ENCODE measurements around the gene FOXO3B. TPM values are rescaled to one million over a fixed set of nuclear protein-coding genes. Genes with fewer than 3 reads are reported as not detected.
"Not testable (repeated sequence)": the region's sequence is repeated elsewhere in the genome, so short reads cannot be mapped to it uniquely, and the experiment has no call there.

The FOXO3B gene
- total and polyA plus RNA-seq, 2 donors (not counting 1 experiment from before 2014, with no cell fraction given): 1.8 to 7.1 TPM

- ATAC-seq (ENCODE audit: low read depth); POLR2A ChIA-PET; H3K27ac ChIP-seq (ENCODE audit: low read length in 2 of 2); H3K4me1 ChIP-seq (ENCODE audit: control insufficient read depth in 2 of 2, insufficient read depth in 2 of 2, low read length in 2 of 2); H3K9me3 ChIP-seq (ENCODE audit: control extremely low read depth in 1 of 3, control insufficient read depth in 2 of 3, insufficient read depth in 1 of 3, low read length in 2 of 3); H3K27me3 Mint-ChIP-seq; H4K20me1 ChIP-seq (ENCODE audit: control insufficient read depth, insufficient read depth, low read length, poor library complexity, severe bottlenecking); H3K4me1 Mint-ChIP-seq; H3K9ac ChIP-seq (ENCODE audit: low read length); H3K36me3 ChIP-seq (replicated peaks in 1 of 2; ENCODE audit: control extremely low read depth in 1 of 2, control insufficient read depth in 1 of 2, extremely low read depth in 1 of 2, insufficient read depth in 2 of 2, low read length in 1 of 2); intact Hi-C loops (cut with micrococcal nuclease); H3K27ac Mint-ChIP-seq; CTCF ChIA-PET; H3K79me2 ChIP-seq (ENCODE audit: control insufficient read depth, insufficient read depth, low read length); H3K27me3 ChIP-seq (replicated peaks in 1 of 4; ENCODE audit: control extremely low read depth in 1 of 4, control insufficient read depth in 3 of 4, insufficient read depth in 4 of 4, low read length in 3 of 4); H3K4me2 ChIP-seq (replicated peaks; ENCODE audit: low read depth, low read length, poor library complexity, severe bottlenecking); H2AFZ ChIP-seq (ENCODE audit: insufficient read depth, low read depth, low read length, poor library complexity, severe bottlenecking); H3K9me3 Mint-ChIP-seq (ENCODE audit: insufficient read depth); DNase-seq; H3K4me3 ChIP-seq (ENCODE audit: control extremely low read depth in 1 of 5, extremely low read depth in 1 of 5, insufficient read depth in 1 of 5, low read depth in 2 of 5, low read length in 4 of 5); H3K4me3 Mint-ChIP-seq: not testable (repeated sequence)
- WGBS (ENCODE audit: insufficient coverage): 80% methylated on average over 1 of the region's 3 CpGs
Observed at GRCh38 chr17:18676928-18677327, 5.2 kb downstream of the FOXO3B start.

- H3K4me1 ChIP-seq (ENCODE audit: control insufficient read depth in 2 of 2, insufficient read depth in 2 of 2, low read length in 2 of 2); H4K20me1 ChIP-seq (ENCODE audit: control insufficient read depth, insufficient read depth, low read length, poor library complexity, severe bottlenecking); H3K9me3 Mint-ChIP-seq (ENCODE audit: insufficient read depth); H3K79me2 ChIP-seq (ENCODE audit: control insufficient read depth, insufficient read depth, low read length); H3K27me3 ChIP-seq (replicated peaks in 1 of 4; ENCODE audit: control extremely low read depth in 1 of 4, control insufficient read depth in 3 of 4, insufficient read depth in 4 of 4, low read length in 3 of 4); H3K27ac Mint-ChIP-seq; H3K36me3 ChIP-seq (replicated peaks in 1 of 2; ENCODE audit: control extremely low read depth in 1 of 2, control insufficient read depth in 1 of 2, extremely low read depth in 1 of 2, insufficient read depth in 2 of 2, low read length in 1 of 2); DNase-seq; POLR2A ChIA-PET; H2AFZ ChIP-seq (ENCODE audit: insufficient read depth, low read depth, low read length, poor library complexity, severe bottlenecking); intact Hi-C loops (cut with micrococcal nuclease); H3K27me3 Mint-ChIP-seq; H3K4me1 Mint-ChIP-seq; H3K4me3 ChIP-seq (ENCODE audit: control extremely low read depth in 1 of 5, extremely low read depth in 1 of 5, insufficient read depth in 1 of 5, low read depth in 2 of 5, low read length in 4 of 5); H3K4me2 ChIP-seq (replicated peaks; ENCODE audit: low read depth, low read length, poor library complexity, severe bottlenecking); H3K4me3 Mint-ChIP-seq; CTCF ChIA-PET; H3K9ac ChIP-seq (ENCODE audit: low read length); H3K27ac ChIP-seq (ENCODE audit: low read length in 2 of 2): not testable (repeated sequence)
- 96% methylated on average over 14 of the region's 102 CpGs for WGBS (ENCODE audit: insufficient coverage)
- peak; percentile 45 for ATAC-seq (ENCODE audit: low read depth)
- H3K9me3 ChIP-seq (ENCODE audit: control extremely low read depth in 1 of 3, control insufficient read depth in 2 of 3, insufficient read depth in 1 of 3, low read length in 2 of 3): peaks cover 0 to 22% (median 0%) of the 10 kb centered on the region in 3 donors
Observed at GRCh38 chr17:18672395-18673227, 9.5 kb downstream of the FOXO3B start.

GRCh38 chr17:18668625-18669024 is 13.5 kb downstream of the FOXO3B start:
- intact Hi-C loops (cut with micrococcal nuclease); H3K27ac Mint-ChIP-seq; POLR2A ChIA-PET; H3K79me2 ChIP-seq (ENCODE audit: control insufficient read depth, insufficient read depth, low read length); H3K9me3 Mint-ChIP-seq (ENCODE audit: insufficient read depth); H3K9ac ChIP-seq (ENCODE audit: low read length); H3K27me3 ChIP-seq (replicated peaks in 1 of 4; ENCODE audit: control extremely low read depth in 1 of 4, control insufficient read depth in 3 of 4, insufficient read depth in 4 of 4, low read length in 3 of 4); H3K4me3 ChIP-seq (ENCODE audit: control extremely low read depth in 1 of 5, extremely low read depth in 1 of 5, insufficient read depth in 1 of 5, low read depth in 2 of 5, low read length in 4 of 5); H3K4me3 Mint-ChIP-seq; H3K4me1 Mint-ChIP-seq; H3K36me3 ChIP-seq (replicated peaks in 1 of 2; ENCODE audit: control extremely low read depth in 1 of 2, control insufficient read depth in 1 of 2, extremely low read depth in 1 of 2, insufficient read depth in 2 of 2, low read length in 1 of 2); ATAC-seq (ENCODE audit: low read depth); H3K4me1 ChIP-seq (ENCODE audit: control insufficient read depth in 2 of 2, insufficient read depth in 2 of 2, low read length in 2 of 2); H3K27me3 Mint-ChIP-seq; DNase-seq; CTCF ChIA-PET; H3K4me2 ChIP-seq (replicated peaks; ENCODE audit: low read depth, low read length, poor library complexity, severe bottlenecking); H3K27ac ChIP-seq (ENCODE audit: low read length in 2 of 2); H2AFZ ChIP-seq (ENCODE audit: insufficient read depth, low read depth, low read length, poor library complexity, severe bottlenecking); H4K20me1 ChIP-seq (ENCODE audit: control insufficient read depth, insufficient read depth, low read length, poor library complexity, severe bottlenecking): not testable (repeated sequence)
- WGBS (ENCODE audit: insufficient coverage): no CpG with 5 or more reads among the region's 1 CpG
- H3K9me3 ChIP-seq (ENCODE audit: control extremely low read depth in 1 of 3, control insufficient read depth in 2 of 3, insufficient read depth in 1 of 3, low read length in 2 of 3): peaks cover 0 to 23% (median 1%) of the 10 kb centered on the region in 3 donors

- H3K27ac ChIP-seq (ENCODE audit: low read length in 2 of 2); H3K27me3 ChIP-seq (replicated peaks in 1 of 4; ENCODE audit: control extremely low read depth in 1 of 4, control insufficient read depth in 3 of 4, insufficient read depth in 4 of 4, low read length in 3 of 4); H3K4me1 ChIP-seq (ENCODE audit: control insufficient read depth in 2 of 2, insufficient read depth in 2 of 2, low read length in 2 of 2); CTCF ChIA-PET; H3K4me1 Mint-ChIP-seq; DNase-seq; POLR2A ChIA-PET; H3K27me3 Mint-ChIP-seq; H3K27ac Mint-ChIP-seq; H2AFZ ChIP-seq (ENCODE audit: insufficient read depth, low read depth, low read length, poor library complexity, severe bottlenecking); H3K36me3 ChIP-seq (replicated peaks in 1 of 2; ENCODE audit: control extremely low read depth in 1 of 2, control insufficient read depth in 1 of 2, extremely low read depth in 1 of 2, insufficient read depth in 2 of 2, low read length in 1 of 2); H4K20me1 ChIP-seq (ENCODE audit: control insufficient read depth, insufficient read depth, low read length, poor library complexity, severe bottlenecking); ATAC-seq (ENCODE audit: low read depth); H3K9ac ChIP-seq (ENCODE audit: low read length); H3K4me3 ChIP-seq (ENCODE audit: control extremely low read depth in 1 of 5, extremely low read depth in 1 of 5, insufficient read depth in 1 of 5, low read depth in 2 of 5, low read length in 4 of 5); H3K4me2 ChIP-seq (replicated peaks; ENCODE audit: low read depth, low read length, poor library complexity, severe bottlenecking); H3K79me2 ChIP-seq (ENCODE audit: control insufficient read depth, insufficient read depth, low read length); intact Hi-C loops (cut with micrococcal nuclease); H3K4me3 Mint-ChIP-seq: not testable (repeated sequence)
- 100% methylated on average over 1 of the region's 3 CpGs for WGBS (ENCODE audit: insufficient coverage)
- H3K9me3 Mint-ChIP-seq (ENCODE audit: insufficient read depth): peaks cover 12% of the 10 kb centered on the region
- peaks cover 3 to 23% (median 5%) of the 10 kb centered on the region in 3 donors for H3K9me3 ChIP-seq (ENCODE audit: control extremely low read depth in 1 of 3, control insufficient read depth in 2 of 3, insufficient read depth in 1 of 3, low read length in 2 of 3)
Observed at GRCh38 chr17:18667535-18667934, 14.6 kb downstream of the FOXO3B start.

Data from B cell (primary cell).